ENCODE data around the gene ROR1. TPM values are rescaled to one million over a fixed set of nuclear protein-coding genes. Genes with fewer than 3 reads are reported as not detected.

ROR1 gene
- total and polyA plus RNA-seq, 5 donors from 2014 or later: not detected

DNA sequence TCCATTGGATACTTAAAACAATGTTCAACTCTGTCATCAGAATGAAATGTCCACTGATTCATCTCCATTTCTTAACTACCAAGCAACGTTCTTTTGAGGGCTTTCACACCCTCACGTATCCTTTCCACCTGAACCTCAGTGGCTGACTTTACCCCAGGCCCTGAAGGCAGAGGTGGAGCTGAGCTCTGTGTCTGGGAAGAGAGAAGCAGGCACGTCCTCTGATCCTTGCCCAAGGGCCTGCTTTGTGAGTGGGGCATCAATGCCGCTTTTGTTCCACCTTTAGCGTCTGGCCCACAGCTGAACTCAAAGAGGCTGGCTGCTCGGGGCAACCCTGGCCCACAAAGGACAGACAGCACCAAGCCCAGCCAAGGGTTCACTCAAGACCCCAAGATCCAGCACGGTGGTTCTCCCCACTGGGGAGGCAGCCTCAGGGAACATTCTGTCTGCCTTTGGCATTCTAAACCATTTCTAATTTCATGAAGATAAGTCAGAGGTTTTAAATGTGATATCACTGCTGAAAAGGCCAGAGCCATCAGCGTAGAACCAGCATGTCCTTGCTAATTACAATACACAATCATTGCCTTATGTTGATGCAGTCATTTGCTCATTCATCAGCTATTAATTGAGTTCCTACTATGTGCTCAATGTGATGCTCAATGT, 303.6 kb downstream of the ROR1 start:
- Histone ChIP-seq H3K4me1 (ENCODE audit: control insufficient read depth, insufficient read depth, low read length, poor library complexity, severe bottlenecking) (no peaks in the 10 kb centered on the region), H3K36me3 (ENCODE audit: control insufficient read depth, insufficient read depth, low read length) (no peaks in the 10 kb centered on the region), H3K4me3 (ENCODE audit: low read depth, low read length) (no peak overlapping the region), H3K27me3 (ENCODE audit: control insufficient read depth, insufficient read depth, low read length) (peaks cover 3% of the 10 kb centered on the region), H3K27ac (ENCODE audit: insufficient read depth, low read length, poor library complexity, severe bottlenecking) (no peak overlapping the region), H3K9me3 (ENCODE audit: control insufficient read depth in 2 of 2, low read length in 2 of 2) (no peaks in the 10 kb centered on the region)
- Mint-ChIP-seq H3K27ac (no peak overlapping the region), H3K36me3 (no peaks in the 10 kb centered on the region), H3K4me3 (no peak overlapping the region), H3K4me1 (no peaks in the 10 kb centered on the region), H3K9me3 (no peaks in the 10 kb centered on the region), H3K27me3 (no peaks in the 10 kb centered on the region)
- DNase-seq (no peak), ATAC-seq (ENCODE audit: low read depth in 2 of 2) (no peak)

DNA sequence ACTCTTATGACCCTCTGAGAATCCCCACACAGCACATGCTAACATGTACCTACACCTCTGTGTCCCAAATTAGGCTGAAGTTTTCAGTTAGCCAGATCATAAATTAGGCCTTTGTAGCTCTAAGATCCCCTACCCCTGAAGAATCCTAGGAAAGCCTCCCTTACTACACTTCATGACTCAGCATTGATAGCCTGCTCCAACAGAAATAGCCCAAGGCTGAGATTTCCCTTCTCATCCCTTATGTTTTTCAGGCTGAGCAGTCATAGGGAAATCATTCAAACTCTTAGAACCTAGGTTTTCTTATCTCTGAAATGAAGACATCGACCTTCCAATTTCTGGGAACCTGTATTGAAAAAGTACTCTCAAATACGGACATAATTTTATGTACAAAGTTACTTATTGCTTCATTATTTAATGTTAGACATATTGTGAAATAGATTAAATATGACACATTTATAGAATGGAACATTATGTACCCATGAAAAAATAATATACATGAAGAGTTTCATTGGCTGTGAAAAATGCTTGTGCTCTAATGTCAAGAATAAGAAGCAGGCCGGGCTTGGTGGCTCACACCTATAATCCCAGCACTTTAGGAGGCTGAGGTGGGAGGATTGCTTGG, 307.2 kb downstream of the ROR1 start:
- H3K36me3 Mint-ChIP-seq: no peaks in the 10 kb centered on the region
- no peak overlapping the region for H3K4me3 Mint-ChIP-seq
- Histone ChIP-seq H3K36me3 (ENCODE audit: control insufficient read depth, insufficient read depth, low read length) (no peaks in the 10 kb centered on the region), H3K4me3 (ENCODE audit: low read depth, low read length) (no peak overlapping the region), H3K9me3 (ENCODE audit: control insufficient read depth in 2 of 2, low read length in 2 of 2) (no peaks in the 10 kb centered on the region), H3K4me1 (ENCODE audit: control insufficient read depth, insufficient read depth, low read length, poor library complexity, severe bottlenecking) (no peaks in the 10 kb centered on the region), H3K27ac (ENCODE audit: insufficient read depth, low read length, poor library complexity, severe bottlenecking) (no peak overlapping the region), H3K27me3 (ENCODE audit: control insufficient read depth, insufficient read depth, low read length) (peaks cover 6% of the 10 kb centered on the region)
- H3K4me1 Mint-ChIP-seq: no peaks in the 10 kb centered on the region
- DNase-seq (no peak), ATAC-seq (ENCODE audit: low read depth in 2 of 2) (no peak)
- no peaks in the 10 kb centered on the region for H3K27me3 Mint-ChIP-seq
- no peaks in the 10 kb centered on the region for H3K9me3 Mint-ChIP-seq
- no peak overlapping the region for H3K27ac Mint-ChIP-seq

- no peak for DNase-seq
- H3K4me1 Mint-ChIP-seq: no peaks in the 10 kb centered on the region
- H3K36me3 ChIP-seq (ENCODE audit: control insufficient read depth, insufficient read depth, low read length): no peaks in the 10 kb centered on the region
- no peak overlapping the region for H3K27ac ChIP-seq (ENCODE audit: insufficient read depth, low read length, poor library complexity, severe bottlenecking)
- H3K9me3 ChIP-seq (ENCODE audit: control insufficient read depth in 2 of 2, low read length in 2 of 2): no peaks in the 10 kb centered on the region
- ATAC-seq (ENCODE audit: low read depth in 2 of 2): no peak
- no peaks in the 10 kb centered on the region for H3K4me1 ChIP-seq (ENCODE audit: control insufficient read depth, insufficient read depth, low read length, poor library complexity, severe bottlenecking)
- peaks cover 6% of the 10 kb centered on the region for H3K27me3 ChIP-seq (ENCODE audit: control insufficient read depth, insufficient read depth, low read length)
- no peaks in the 10 kb centered on the region for H3K27me3 Mint-ChIP-seq
- no peak overlapping the region for H3K27ac Mint-ChIP-seq
- no peak overlapping the region for H3K4me3 ChIP-seq (ENCODE audit: low read depth, low read length)
- no peaks in the 10 kb centered on the region for H3K9me3 Mint-ChIP-seq
- no peak overlapping the region for H3K4me3 Mint-ChIP-seq
- no peaks in the 10 kb centered on the region for H3K36me3 Mint-ChIP-seq
These were observed 308.6 kb downstream of the ROR1 start for GRCh38 chr1:64082459-64082858.

GRCh38 chr1:64084451-64084850, 310.6 kb downstream of the ROR1 start:
- H3K4me1 ChIP-seq (ENCODE audit: control insufficient read depth, insufficient read depth, low read length, poor library complexity, severe bottlenecking): no peaks in the 10 kb centered on the region

GRCh38 chr1:64087768-64088167, 314.0 kb downstream of the ROR1 start:
- no peak overlapping the region for H3K4me3 Mint-ChIP-seq
- Histone ChIP-seq H3K9me3 (ENCODE audit: control insufficient read depth in 2 of 2, low read length in 2 of 2) (no peaks in the 10 kb centered on the region), H3K36me3 (ENCODE audit: control insufficient read depth, insufficient read depth, low read length) (no peaks in the 10 kb centered on the region), H3K27me3 (ENCODE audit: control insufficient read depth, insufficient read depth, low read length) (peaks cover 3% of the 10 kb centered on the region), H3K4me1 (ENCODE audit: control insufficient read depth, insufficient read depth, low read length, poor library complexity, severe bottlenecking) (no peaks in the 10 kb centered on the region), H3K27ac (ENCODE audit: insufficient read depth, low read length, poor library complexity, severe bottlenecking) (no peak overlapping the region), H3K4me3 (ENCODE audit: low read depth, low read length) (no peak overlapping the region)
- no peaks in the 10 kb centered on the region for H3K27me3 Mint-ChIP-seq
- no peak for ATAC-seq (ENCODE audit: low read depth in 2 of 2)
- peaks cover 0 to 4% (median 0%) of the 10 kb centered on the region in 7 donors for H3K9me3 Mint-ChIP-seq
- H3K27ac Mint-ChIP-seq: no peak overlapping the region
- DNase-seq: no peak
- H3K36me3 Mint-ChIP-seq: no peaks in the 10 kb centered on the region
- no peaks in the 10 kb centered on the region for H3K4me1 Mint-ChIP-seq

More at GRCh38 chr1:64084451-64084850, 310.6 kb downstream of the ROR1 start:
- H3K4me3 Mint-ChIP-seq: no peak overlapping the region
- no peak for ATAC-seq (ENCODE audit: low read depth in 2 of 2)
- H3K27ac ChIP-seq (ENCODE audit: insufficient read depth, low read length, poor library complexity, severe bottlenecking): no peak overlapping the region
- no peaks in the 10 kb centered on the region for H3K27me3 Mint-ChIP-seq
- H3K27ac Mint-ChIP-seq: no peak overlapping the region
- H3K4me1 Mint-ChIP-seq: no peaks in the 10 kb centered on the region
- H3K9me3 ChIP-seq (ENCODE audit: control insufficient read depth in 2 of 2, low read length in 2 of 2): no peaks in the 10 kb centered on the region
- no peak overlapping the region for H3K4me3 ChIP-seq (ENCODE audit: low read depth, low read length)
- H3K36me3 ChIP-seq (ENCODE audit: control insufficient read depth, insufficient read depth, low read length): no peaks in the 10 kb centered on the region
- DNase-seq: no peak
- no peaks in the 10 kb centered on the region for H3K9me3 Mint-ChIP-seq
- H3K36me3 Mint-ChIP-seq: no peaks in the 10 kb centered on the region
- peaks cover 6% of the 10 kb centered on the region for H3K27me3 ChIP-seq (ENCODE audit: control insufficient read depth, insufficient read depth, low read length)

GRCh38 chr1:64090436-64090835, 316.6 kb downstream of the ROR1 start:
- peaks cover 0 to 4% (median 0%) of the 10 kb centered on the region in 7 donors for H3K9me3 Mint-ChIP-seq
- no peaks in the 10 kb centered on the region for H3K27me3 ChIP-seq (ENCODE audit: control insufficient read depth, insufficient read depth, low read length)
- H3K36me3 ChIP-seq (ENCODE audit: control insufficient read depth, insufficient read depth, low read length): no peaks in the 10 kb centered on the region
- no peaks in the 10 kb centered on the region for H3K4me1 Mint-ChIP-seq
- no peaks in the 10 kb centered on the region for H3K36me3 Mint-ChIP-seq
- no peak overlapping the region for H3K4me3 Mint-ChIP-seq
- no peak overlapping the region for H3K27ac ChIP-seq (ENCODE audit: insufficient read depth, low read length, poor library complexity, severe bottlenecking)
- H3K4me3 ChIP-seq (ENCODE audit: low read depth, low read length): no peak overlapping the region
- no peak overlapping the region for H3K27ac Mint-ChIP-seq
- H3K4me1 ChIP-seq (ENCODE audit: control insufficient read depth, insufficient read depth, low read length, poor library complexity, severe bottlenecking): no peaks in the 10 kb centered on the region
- DNase-seq: no peak
- H3K27me3 Mint-ChIP-seq: peaks cover 7% of the 10 kb centered on the region
- ATAC-seq (ENCODE audit: low read depth in 2 of 2): no peak
- H3K9me3 ChIP-seq (ENCODE audit: control insufficient read depth in 2 of 2, low read length in 2 of 2): no peaks in the 10 kb centered on the region

DNA sequence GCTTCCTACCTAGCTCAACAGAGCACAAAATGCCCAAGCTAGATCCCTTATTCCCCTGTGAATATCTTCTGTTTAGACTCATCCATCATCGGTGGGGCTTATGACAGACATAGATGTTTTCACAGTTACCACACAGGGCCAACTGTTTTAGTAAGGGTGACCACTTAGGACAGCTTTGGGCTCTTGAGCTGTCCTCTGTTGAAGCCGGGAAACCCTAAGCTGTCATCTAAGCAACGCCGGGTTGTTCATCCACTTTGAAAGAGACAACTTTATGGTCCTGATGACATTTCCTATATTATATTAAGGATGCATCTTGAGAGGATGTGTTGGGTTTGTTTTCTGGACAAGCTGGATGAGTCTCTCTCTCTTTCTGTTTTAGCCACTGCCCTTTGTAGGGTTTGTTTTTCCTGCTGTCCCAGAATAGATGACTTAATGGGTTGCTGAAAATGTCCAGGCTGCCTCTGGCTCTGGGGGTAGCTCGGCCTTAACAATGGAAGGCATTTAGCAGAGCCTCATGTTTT, 319.1 kb downstream of the ROR1 start:
- no peaks in the 10 kb centered on the region for H3K4me1 ChIP-seq (ENCODE audit: control insufficient read depth, insufficient read depth, low read length, poor library complexity, severe bottlenecking)
- H3K4me1 Mint-ChIP-seq: no peaks in the 10 kb centered on the region
- peaks cover 7% of the 10 kb centered on the region for H3K27me3 Mint-ChIP-seq
- H3K27ac ChIP-seq (ENCODE audit: insufficient read depth, low read length, poor library complexity, severe bottlenecking): no peak overlapping the region
- DNase-seq (no peak), ATAC-seq (ENCODE audit: low read depth in 2 of 2) (no peak)
- H3K9me3 ChIP-seq (ENCODE audit: control insufficient read depth in 2 of 2, low read length in 2 of 2): no peaks in the 10 kb centered on the region
- H3K36me3 Mint-ChIP-seq: no peaks in the 10 kb centered on the region
- H3K27ac Mint-ChIP-seq: no peak overlapping the region
- peaks cover 0 to 4% (median 0%) of the 10 kb centered on the region in 7 donors for H3K9me3 Mint-ChIP-seq
- H3K27me3 ChIP-seq (ENCODE audit: control insufficient read depth, insufficient read depth, low read length): no peaks in the 10 kb centered on the region
- H3K4me3 Mint-ChIP-seq: no peak overlapping the region
- H3K4me3 ChIP-seq (ENCODE audit: low read depth, low read length): no peak overlapping the region
- H3K36me3 ChIP-seq (ENCODE audit: control insufficient read depth, insufficient read depth, low read length): no peaks in the 10 kb centered on the region

DNA sequence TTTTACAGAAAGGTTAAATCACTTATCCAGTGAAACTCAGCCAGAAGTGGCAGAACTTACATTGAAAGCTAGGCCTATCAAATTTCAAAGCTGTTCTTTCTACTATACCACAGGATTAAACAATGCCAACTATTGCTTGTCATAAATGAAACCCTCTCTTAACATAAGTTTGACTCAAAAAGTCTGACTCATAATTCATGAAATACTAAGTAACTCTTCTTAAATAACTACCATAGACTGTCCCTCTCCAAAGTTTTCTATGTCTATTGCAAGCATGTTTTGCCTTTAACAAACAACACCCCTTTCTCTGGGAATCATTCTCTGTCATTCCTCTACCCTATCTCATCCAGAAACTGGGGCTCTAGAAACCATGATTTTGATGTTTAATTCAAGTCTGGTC, 320.1 kb downstream of the ROR1 start:
- H3K4me1 Mint-ChIP-seq: no peaks in the 10 kb centered on the region

More for the DNA sequence above, 320.1 kb downstream of the ROR1 start:
- no peak overlapping the region for H3K27ac ChIP-seq (ENCODE audit: insufficient read depth, low read length, poor library complexity, severe bottlenecking)
- DNase-seq (no peak), ATAC-seq (ENCODE audit: low read depth in 2 of 2) (no peak)
- H3K9me3 ChIP-seq (ENCODE audit: control insufficient read depth in 2 of 2, low read length in 2 of 2): no peaks in the 10 kb centered on the region
- H3K9me3 Mint-ChIP-seq: peaks cover 0 to 4% (median 0%) of the 10 kb centered on the region in 7 donors
- H3K27ac Mint-ChIP-seq: no peak overlapping the region
- no peaks in the 10 kb centered on the region for H3K36me3 Mint-ChIP-seq
- no peaks in the 10 kb centered on the region for H3K4me1 ChIP-seq (ENCODE audit: control insufficient read depth, insufficient read depth, low read length, poor library complexity, severe bottlenecking)
- no peak overlapping the region for H3K4me3 ChIP-seq (ENCODE audit: low read depth, low read length)
- H3K27me3 ChIP-seq (ENCODE audit: control insufficient read depth, insufficient read depth, low read length): no peaks in the 10 kb centered on the region
- peaks cover 7% of the 10 kb centered on the region for H3K27me3 Mint-ChIP-seq
- H3K36me3 ChIP-seq (ENCODE audit: control insufficient read depth, insufficient read depth, low read length): no peaks in the 10 kb centered on the region
- no peak overlapping the region for H3K4me3 Mint-ChIP-seq

Data from CD4-positive, CD25-positive, alpha-beta regulatory T cell (primary cell).